Stimulated activated effector memory CD8-positive, alpha-beta T cell treated with anti-CD3 and anti-CD28 coated beads, Interleukin-12 subunit alpha, Interleukin-12 subunit beta, amount 100 ng/mL, for 72 hours (primary cell): ENCODE results near the gene SLC34A1.

Source experiments
- ATAC-seq: fragments of 150-1000 bp; cut with Tn5 transposase; 2 replicates; pipeline ENCODE4 v1.10.0; 2021
- DNase-seq, 2 donors: peaks; one replicate each; pipeline ENCODE4 v3.0.0; 2021 to 2022; ENCODE audit warnings: low spot score in 2 of 2
- H3K27ac Mint-ChIP-seq: one replicate; pipeline ENCODE4 v1.8.0; 2022; ENCODE audit warnings: mild to moderate bottlenecking, mixed read lengths
- H3K36me3 Mint-ChIP-seq: one replicate; pipeline ENCODE4 v1.8.0; 2022; ENCODE audit warnings: mild to moderate bottlenecking, mixed read lengths
- H3K4me1 Mint-ChIP-seq: one replicate; pipeline ENCODE4 v1.8.0; 2022; ENCODE audit warnings: mixed read lengths
- H3K4me3 Mint-ChIP-seq: one replicate; pipeline ENCODE4 v1.8.0; 2022; ENCODE audit warnings: mild to moderate bottlenecking, mixed read lengths
- H3K9me3 Mint-ChIP-seq: one replicate; pipeline ENCODE4 v1.8.0; 2022; ENCODE audit warnings: mixed read lengths

SLC34A1 gene

DNA sequence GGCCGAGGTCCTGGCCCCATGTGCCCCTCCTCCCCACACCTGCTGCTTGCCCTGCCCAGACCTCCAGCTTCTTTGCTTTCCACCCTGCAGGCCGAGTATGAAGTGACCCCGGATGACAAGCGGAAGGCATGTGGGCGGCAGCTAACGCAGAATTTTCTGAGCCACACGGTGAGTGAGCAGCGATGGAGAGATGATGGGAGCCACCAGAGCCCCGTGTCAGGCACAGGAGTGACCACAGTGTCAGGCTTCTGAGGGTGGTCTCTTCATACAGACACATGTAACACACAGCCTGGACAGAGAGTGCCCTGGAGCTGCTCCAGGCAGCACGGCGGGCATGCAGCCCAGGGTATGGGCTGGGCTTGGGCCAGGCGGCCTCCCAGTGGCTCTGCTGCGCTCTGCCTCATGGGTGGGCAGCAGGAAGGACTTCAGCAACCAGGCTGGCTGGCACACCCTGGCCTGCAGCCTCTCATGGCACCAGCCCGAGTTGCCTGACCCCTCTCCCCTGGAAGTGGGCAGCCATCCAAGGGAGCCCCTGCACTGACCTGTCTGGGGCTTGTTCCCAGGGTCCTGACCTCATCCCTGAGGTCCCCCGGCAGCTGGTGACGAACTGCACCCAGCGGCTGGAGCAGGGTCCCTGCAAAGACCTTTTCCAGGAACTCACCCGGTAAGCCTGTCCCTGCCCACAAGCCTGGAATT lies 48.1 kb downstream of the SLC34A1 start:
- Mint-ChIP-seq H3K4me1 (peaks cover 74% of the 10 kb centered on the region), H3K27ac (peak overlapping the region; percentile 93), H3K4me3 (peak overlapping the region; percentile 76), H3K9me3 (no peaks in the 10 kb centered on the region), H3K36me3 (peaks cover 100% of the 10 kb centered on the region)
- peak; percentile 44 for ATAC-seq
- DNase-seq, result peak in 1 of 2 donors; percentile 34

DNA sequence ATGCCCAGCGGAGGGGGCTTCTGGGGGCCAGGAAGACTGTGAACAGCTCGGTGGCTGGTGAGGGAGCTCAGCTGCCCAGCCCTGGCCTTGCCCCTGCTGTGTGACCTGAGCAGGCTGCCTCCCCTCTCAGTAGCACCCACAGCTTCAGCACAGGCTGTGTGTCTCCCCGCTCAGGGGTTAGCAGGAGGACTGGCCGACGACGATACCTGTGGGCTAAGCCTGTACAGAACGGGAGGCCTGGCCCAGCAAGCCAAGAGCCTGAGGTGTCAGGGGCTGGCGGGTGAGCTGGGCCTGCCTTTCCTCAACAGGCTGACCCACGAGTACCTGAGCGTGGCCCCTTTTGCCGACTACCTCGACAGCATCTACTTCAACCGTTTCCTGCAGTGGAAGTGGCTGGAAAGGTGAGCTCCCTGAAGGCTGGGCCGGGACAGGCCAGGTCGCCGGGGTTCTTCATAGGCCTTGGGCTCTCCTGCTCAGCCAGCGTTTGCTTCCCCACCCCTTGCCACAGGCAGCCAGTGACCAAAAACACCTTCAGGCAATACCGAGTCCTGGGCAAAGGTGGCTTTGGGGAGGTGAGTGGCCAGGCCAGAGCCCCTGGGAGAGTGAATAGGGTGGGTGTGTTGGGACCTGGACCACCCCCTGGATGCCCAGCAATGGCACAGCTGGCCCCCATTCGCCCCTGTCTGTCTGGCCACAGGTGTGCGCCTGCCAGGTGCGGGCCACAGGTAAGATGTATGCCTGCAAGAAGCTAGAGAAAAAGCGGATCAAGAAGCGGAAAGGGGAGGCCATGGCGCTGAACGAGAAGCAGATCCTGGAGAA lies 48.8 kb downstream of the SLC34A1 start:
- Mint-ChIP-seq H3K9me3 (no peaks in the 10 kb centered on the region), H3K36me3 (peaks cover 100% of the 10 kb centered on the region), H3K27ac (peak overlapping the region; percentile 93), H3K4me1 (peaks cover 75% of the 10 kb centered on the region), H3K4me3 (peak overlapping the region; percentile 76)
- DNase-seq (no peak), ATAC-seq (no peak)

DNA sequence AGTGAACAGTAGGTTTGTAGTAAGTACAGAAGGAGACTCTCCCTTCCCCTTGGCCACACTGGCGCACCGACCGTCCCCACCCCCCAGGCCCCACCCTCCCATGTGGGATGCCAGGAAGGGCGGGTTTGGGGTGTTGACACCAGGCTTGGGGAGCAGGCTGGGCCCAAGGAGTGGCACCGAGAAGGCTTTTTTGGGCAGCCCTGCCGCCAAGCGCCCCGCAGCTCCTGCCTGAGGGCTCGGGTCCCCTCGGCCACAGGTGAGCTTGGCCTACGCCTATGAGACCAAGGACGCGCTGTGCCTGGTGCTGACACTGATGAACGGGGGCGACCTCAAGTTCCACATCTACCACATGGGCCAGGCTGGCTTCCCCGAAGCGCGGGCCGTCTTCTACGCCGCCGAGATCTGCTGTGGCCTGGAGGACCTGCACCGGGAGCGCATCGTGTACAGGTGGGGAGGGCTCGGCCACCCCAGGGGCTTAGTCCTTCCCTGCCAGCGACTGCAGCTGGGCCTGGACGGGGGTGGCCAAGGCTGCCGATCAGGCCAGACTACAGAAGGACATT lies 49.5 kb downstream of the SLC34A1 start:
- no peaks in the 10 kb centered on the region for H3K9me3 Mint-ChIP-seq

DNA sequence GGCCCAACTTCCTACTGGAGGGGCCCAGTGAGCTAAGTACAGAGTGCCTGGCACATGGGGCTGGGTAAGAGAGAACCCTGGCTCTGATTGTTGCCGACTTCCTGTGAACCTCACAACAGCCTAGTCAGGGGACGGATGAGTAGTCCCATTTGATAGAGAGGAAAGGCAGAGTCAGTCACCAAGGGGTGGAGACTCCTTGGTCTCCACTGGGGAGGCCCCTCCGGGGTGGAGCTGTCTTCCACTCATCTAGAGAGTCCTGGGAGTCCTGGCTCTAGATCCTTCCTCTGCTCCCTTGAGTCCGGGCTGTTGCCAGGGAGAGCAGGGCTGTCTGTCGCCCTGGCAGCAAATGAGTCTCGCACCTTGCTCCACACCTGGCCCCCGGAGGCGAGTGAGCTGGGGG lies 50.2 kb downstream of the SLC34A1 start:
- peak; percentile 15 to 62 for DNase-seq
- peaks cover 100% of the 10 kb centered on the region for H3K36me3 Mint-ChIP-seq

More for the DNA sequence above, 49.5 kb downstream of the SLC34A1 start:
- Mint-ChIP-seq H3K4me3 (peak overlapping the region; percentile 76), H3K4me1 (peaks cover 70% of the 10 kb centered on the region), H3K27ac (peak overlapping the region; percentile 93), H3K36me3 (peaks cover 100% of the 10 kb centered on the region)
- peak in 1 of 2 donors; percentile 48 for DNase-seq
- ATAC-seq, result no peak

DNA sequence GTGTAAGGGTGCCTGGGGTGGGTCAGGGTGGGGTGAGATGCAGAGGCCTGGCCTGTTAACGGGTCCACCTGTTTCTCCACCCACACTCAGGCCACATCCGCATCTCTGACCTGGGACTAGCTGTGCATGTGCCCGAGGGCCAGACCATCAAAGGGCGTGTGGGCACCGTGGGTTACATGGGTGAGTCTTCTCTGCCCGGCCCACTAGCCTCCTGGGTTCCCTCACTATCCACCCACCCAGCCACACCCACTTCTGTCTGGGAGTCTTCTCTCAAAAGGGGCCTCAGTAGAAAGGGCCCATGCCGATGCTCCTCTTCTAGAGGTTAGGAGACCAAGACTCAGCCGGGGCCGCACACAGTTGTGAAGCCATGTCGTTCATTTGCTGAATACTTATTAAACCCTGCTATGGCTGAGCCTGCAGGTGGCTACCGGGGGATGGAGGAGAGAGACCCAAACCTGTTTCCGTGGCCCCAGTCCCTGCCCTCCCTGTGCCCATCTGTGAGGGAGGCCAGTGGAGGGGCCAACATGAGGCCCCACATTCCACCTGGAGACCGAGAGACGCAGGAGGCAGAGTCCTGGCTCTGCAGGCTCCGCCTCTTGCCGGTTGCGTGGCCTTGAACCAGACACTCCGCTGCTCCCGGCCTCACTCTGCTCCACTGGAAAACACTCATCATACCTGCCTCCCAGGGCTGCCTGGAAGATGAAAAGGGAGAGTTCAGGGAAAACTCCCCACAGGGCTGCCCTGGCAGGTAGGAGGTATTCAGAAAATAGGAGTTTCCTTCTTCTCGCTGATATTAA lies 50.9 kb downstream of the SLC34A1 start:
- DNase-seq, result no peak
- Mint-ChIP-seq H3K4me3 (peak overlapping the region; percentile 76), H3K9me3 (no peaks in the 10 kb centered on the region), H3K4me1 (peaks cover 64% of the 10 kb centered on the region), H3K36me3 (peaks cover 100% of the 10 kb centered on the region), H3K27ac (peak overlapping the region; percentile 61)
- ATAC-seq, result no peak

More for the DNA sequence above, 50.2 kb downstream of the SLC34A1 start:
- Mint-ChIP-seq H3K27ac (peak overlapping the region; percentile 61), H3K4me3 (peak overlapping the region; percentile 76), H3K4me1 (peaks cover 64% of the 10 kb centered on the region), H3K9me3 (no peaks in the 10 kb centered on the region)
- peak; percentile 70 for ATAC-seq

DNA sequence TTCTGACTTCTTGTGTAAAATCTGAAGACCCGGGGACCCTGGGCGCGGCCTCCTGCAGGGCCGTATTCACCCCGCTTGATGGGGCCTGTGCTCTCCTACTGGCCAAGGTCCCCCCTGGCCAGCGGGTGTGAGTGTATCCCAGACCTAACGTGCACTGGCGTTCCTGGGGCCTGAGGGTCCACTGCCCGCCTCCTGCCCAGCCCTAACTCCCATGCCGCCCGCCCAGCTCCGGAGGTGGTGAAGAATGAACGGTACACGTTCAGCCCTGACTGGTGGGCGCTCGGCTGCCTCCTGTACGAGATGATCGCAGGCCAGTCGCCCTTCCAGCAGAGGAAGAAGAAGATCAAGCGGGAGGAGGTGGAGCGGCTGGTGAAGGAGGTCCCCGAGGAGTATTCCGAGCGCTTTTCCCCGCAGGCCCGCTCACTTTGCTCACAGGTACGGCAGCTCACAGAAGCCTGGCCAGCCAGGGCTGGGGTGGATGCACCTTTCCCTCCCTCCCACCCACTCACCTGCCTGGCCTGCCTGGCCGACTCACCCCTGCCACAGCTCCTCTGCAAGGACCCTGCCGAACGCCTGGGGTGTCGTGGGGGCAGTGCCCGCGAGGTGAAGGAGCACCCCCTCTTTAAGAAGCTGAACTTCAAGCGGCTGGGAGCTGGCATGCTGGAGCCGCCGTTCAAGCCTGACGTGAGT lies 51.8 kb downstream of the SLC34A1 start:
- DNase-seq (no peak), ATAC-seq (no peak)
- Mint-ChIP-seq H3K36me3 (peaks cover 98% of the 10 kb centered on the region), H3K27ac (peak overlapping the region; percentile 83), H3K9me3 (no peaks in the 10 kb centered on the region), H3K4me1 (peaks cover 61% of the 10 kb centered on the region), H3K4me3 (no peak overlapping the region)

DNA sequence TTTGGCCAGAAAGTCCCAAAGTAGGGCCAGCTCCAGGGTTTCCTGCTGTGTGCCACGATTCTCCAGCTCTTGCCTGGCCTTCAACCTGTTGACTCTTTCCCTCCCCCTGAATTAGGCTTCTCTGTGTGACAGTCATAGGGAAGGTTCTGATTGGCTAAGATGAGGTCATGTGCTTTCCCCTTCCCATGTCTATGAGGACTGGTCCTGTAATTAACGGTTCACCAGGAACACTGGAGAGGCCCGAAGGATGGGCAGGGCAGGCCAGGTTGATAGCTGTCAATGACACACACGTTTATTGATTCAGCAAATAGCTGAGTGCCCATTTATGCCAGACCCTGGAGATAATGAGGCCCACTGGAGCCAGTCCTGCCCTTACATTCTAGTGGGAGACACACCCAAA lies 53.4 kb downstream of the SLC34A1 start:
- H3K9me3 Mint-ChIP-seq, result no peaks in the 10 kb centered on the region
- H3K4me1 Mint-ChIP-seq, result peaks cover 59% of the 10 kb centered on the region
- H3K4me3 Mint-ChIP-seq, result no peak overlapping the region
- H3K36me3 Mint-ChIP-seq, result peaks cover 96% of the 10 kb centered on the region
- ATAC-seq, result no peak
- no peak for DNase-seq
- H3K27ac Mint-ChIP-seq, result peak overlapping the region; percentile 83

DNA sequence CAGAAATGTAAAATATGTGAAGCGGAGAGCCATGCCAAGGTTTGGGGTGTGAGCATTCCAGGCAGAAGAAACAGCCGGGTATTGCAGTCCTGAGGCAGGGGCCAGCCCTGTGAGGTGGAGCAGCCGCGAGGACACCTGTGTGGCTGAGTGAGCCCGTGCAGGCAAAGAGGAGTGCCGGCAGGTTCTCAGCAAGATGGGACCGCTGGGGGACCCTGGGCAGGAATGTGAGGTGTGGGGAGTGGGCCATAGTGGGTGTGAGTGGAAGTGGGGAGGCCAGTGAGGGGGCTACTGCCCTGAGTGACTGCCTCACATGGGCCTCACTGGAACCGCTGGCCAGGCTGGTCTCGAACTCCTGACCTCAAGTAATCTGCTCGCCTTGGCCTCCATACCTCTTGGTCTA lies 54.2 kb downstream of the SLC34A1 start:
- Mint-ChIP-seq H3K4me3 (no peak overlapping the region), H3K4me1 (peaks cover 52% of the 10 kb centered on the region), H3K27ac (peak overlapping the region; percentile 83), H3K36me3 (peaks cover 93% of the 10 kb centered on the region), H3K9me3 (no peaks in the 10 kb centered on the region)
- DNase-seq (no peak), ATAC-seq (no peak)

DNA sequence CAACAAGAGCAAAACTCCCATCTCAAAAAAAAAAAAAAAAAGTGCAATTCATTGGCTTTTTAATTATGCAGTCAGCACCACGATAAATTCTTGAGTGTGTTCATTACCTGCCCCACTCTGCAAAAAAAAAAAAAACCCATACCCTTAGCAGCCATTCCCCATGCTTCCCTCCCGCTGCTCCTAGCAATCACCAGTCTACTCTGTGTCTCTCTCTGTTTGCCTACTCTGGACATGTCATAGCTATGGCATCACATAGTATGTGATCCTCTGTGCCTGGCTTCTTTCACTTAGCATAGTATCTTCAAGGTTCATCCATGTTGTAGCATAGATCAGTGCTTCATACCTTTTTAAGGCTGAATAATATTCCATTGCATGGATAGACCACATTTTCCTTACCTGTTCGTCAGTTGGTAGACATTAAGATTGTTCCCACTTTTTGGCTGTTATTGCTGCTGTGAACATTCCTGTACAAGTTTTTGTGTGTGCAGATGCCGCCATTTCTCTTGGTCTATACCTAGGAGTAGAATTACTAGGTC lies 55.4 kb downstream of the SLC34A1 start:
- ATAC-seq (no peak), DNase-seq (no peak)
- Mint-ChIP-seq H3K27ac (peak overlapping the region; percentile 90), H3K4me1 (peaks cover 52% of the 10 kb centered on the region), H3K4me3 (peak overlapping the region; percentile 53), H3K36me3 (peaks cover 89% of the 10 kb centered on the region), H3K9me3 (no peaks in the 10 kb centered on the region)

DNA sequence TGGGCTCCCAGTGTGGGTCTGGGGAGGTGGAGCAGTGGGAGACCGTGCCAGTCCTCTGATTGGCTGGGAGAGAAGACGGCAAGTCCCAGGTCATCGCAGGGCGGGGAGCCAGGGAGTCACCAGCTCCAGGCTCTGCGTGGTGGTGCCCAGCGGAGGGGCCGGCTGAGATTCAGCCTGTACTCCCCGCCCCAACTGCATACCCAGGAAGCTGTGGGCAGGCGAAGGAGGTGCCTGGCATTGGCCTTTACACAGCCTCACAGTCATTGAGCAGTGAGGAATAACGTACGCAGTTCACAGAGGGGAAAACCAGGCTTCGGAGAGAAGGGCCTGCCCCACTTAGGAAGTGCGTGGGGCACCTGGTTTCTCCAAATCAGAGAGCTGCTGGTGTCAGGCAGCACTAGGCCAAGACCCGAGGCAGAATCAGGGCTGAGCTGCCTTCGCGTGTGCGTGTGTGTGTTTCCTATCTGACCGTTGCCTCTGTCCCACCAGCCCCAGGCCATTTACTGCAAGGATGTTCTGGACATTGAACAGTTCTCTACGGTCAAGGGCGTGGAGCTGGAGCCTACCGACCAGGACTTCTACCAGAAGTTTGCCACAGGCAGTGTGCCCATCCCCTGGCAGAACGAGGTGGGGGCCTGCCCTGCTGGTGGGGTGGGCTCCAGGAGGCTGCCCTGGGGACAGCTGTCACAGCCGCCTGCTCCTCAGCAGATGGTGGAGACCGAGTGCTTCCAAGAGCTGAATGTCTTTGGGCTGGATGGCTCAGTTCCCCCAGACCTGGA lies 56.2 kb downstream of the SLC34A1 start:
- ATAC-seq, result peak; percentile 83

DNA sequence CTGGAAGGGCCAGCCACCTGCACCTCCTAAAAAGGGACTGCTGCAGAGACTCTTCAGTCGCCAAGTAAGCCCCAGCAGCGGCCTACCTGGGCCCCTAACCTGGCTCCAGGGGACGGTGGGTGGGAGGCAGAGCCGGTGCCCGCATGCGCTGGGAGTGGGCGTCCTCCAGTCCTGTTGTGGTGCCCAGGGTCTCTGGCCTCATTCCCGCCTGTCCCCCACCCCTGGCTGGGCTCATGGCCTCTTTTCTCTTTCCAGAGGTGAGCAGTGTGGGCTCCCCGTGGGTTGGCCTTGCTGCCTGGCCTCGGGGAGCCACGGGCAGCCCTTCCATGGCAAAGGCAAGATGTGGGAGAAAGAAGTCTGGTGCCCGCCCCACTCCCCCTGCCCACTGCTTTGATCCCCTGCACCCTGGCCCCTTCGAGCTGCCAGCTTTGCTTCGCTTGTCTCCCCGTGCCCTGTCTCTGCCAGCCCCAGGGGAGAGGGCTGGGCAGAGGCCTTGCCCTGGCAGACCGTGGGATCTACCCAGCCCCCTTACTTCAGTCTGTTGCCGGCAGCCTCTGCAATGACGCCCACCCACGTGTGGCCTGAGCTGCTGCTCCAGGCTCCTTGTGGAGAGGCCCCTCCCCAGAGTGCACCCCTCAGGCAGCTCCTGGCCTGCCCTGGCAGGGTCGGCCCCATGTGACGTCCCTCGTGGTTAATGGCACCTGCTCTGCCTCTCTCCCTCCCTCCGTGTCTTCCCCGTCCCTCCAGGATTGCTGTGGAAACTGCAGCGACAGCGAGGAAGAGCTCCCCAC lies 57.0 kb downstream of the SLC34A1 start:
- peak in 1 of 2 donors; percentile 9 for DNase-seq
- Mint-ChIP-seq H3K9me3 (no peaks in the 10 kb centered on the region), H3K36me3 (peaks cover 89% of the 10 kb centered on the region), H3K4me3 (peak overlapping the region; percentile 9), H3K27ac (peak overlapping the region; percentile 90), H3K4me1 (peaks cover 62% of the 10 kb centered on the region)
- ATAC-seq, result no peak

More for the DNA sequence above, 56.2 kb downstream of the SLC34A1 start:
- peak overlapping the region; percentile 90 for H3K27ac Mint-ChIP-seq
- DNase-seq, result peak; percentile 6 to 48
- peaks cover 89% of the 10 kb centered on the region for H3K36me3 Mint-ChIP-seq
- H3K9me3 Mint-ChIP-seq, result no peaks in the 10 kb centered on the region
- peaks cover 55% of the 10 kb centered on the region for H3K4me1 Mint-ChIP-seq
- H3K4me3 Mint-ChIP-seq, result peak overlapping the region; percentile 53

DNA sequence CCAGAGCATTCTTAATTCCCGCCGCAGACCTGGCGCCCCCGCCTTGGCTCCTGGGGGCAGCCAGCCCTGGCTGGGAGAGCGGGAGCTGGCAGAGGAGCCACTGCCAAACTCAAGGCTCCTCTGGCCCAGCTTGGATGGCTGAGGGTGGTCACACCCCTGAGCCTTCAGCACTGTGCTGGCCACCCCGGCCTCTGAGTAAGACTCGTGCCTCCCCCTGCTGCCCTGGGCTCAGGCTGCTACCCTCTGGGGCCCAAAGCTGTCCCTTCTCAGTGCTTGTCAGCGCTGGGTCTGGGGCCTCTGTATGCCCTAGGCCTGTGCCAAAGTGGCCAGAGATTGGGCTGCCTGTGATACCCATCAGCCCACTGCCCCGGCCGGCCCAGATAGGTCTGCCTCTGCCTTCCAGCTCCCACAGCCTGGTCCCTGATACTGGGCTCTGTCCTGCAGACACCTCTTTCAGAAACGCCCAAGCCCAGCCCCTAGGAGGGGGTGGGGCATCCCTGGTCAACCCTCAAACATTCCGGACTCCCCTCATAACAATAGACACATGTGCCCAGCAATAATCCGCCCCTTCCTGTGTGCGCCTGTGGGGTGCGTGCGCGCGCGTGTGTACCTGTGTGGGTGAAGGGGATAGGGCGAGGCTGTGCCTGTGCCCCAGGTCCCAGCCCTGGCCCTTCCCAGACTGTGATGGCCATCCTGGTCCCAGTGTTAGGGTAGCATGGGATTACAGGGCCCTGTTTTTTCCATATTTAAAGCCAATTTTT lies 58.0 kb downstream of the SLC34A1 start:
- Mint-ChIP-seq H3K36me3 (peaks cover 81% of the 10 kb centered on the region), H3K27ac (peak overlapping the region; percentile 90), H3K9me3 (no peaks in the 10 kb centered on the region), H3K4me3 (no peak overlapping the region), H3K4me1 (peaks cover 55% of the 10 kb centered on the region)
- peak in 1 of 2 donors; percentile 49 for DNase-seq
- ATAC-seq, result no peak
